GM10248 (cell line): ENCODE measurements around the gene C10orf143.

Source experiments
- CTCF ChIA-PET: fragments of 300-600 bp; sonication (Branson Sonifier 250); formaldehyde crosslinking; extraction: SDS; loops from one replicate; lab custom pipeline; 2021; ENCODE audit warnings: antibody characterized with exemption; lab: Yijun Ruan, JAX
- POLR2A ChIA-PET: fragments of 350-650 bp; sonication (Branson Sonifier 250); formaldehyde crosslinking; extraction: SDS; loops from one replicate; lab custom pipeline; 2020; ENCODE audit warnings: antibody characterized with exemption; lab: Yijun Ruan, JAX
- DNase-seq: peaks from one replicate; pipeline ENCODE4 v3.0.0; 2012; ENCODE audit errors: extremely low spot score
- CTCF ChIP-seq: IDR thresholded peaks from 2 replicates; pipeline ENCODE4 v1.5.1; 2012; ENCODE audit warnings: mild to moderate bottlenecking, low read depth; ENCODE audit errors: extremely low read depth, missing control alignments, control extremely low read depth

C10orf143 gene

DNA sequence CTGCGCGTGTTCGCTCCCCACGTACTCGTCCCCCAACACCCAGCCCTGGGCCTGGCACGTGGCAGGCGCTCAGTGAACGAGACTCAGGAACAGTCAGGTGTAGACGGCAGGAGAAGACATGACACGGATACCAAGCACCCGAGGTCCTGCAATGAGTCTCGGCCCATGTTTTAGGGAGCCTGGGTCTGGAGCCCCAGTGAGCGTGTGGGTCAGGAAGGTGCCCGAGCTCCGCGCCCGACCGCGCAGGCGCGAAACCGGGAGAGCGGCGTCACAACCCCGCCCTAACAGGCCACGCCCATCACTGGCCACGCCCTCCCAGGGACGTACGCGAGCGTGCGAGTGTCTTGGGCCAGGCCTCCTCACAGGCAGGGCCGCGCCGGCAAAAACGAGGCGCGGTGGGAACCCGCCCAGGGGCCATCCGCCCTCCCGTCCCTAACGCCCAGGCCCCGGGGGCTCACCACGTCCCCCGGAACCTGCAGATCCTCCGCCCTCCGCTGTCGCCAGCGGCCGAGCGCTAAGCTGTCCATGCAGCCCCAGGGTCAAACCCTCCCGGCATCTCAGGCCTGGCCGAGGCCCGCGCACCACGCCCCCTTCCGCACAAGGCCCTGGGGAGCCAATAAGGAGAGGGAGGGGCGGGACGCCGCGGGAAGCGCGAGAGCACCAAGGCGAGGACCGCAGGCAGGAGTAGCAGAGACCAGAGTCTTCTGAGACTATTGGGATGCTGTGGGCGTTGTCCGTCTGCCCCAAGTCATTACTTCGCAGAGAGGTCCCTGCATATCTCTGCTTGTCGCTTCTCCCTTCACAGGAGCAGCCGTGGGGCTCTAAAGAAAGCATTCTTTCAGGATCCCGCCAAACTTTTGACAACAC, at the start of gene C10orf143:
C10orf143 (minus strand) TSS at position 585 of the 867 bp plus-strand sequence; CDS start at position 527, 58 bp downstream.
- ChIA-PET CTCF (interaction anchor here (0.6 to 5.3 kb wide), 28 partner anchors 9 to 1789 kb away, joined by 3 to 51 read pairs (median 5); partner anchors contain the start of genes GLRX3 and PPP2R2D), POLR2A (interaction anchor here (1.1 to 2.3 kb wide), 2 partner anchors 26 to 1790 kb away, joined by 3 to 11 read pairs; partner anchors contain the start of gene GLRX3)
- TF ChIP-seq CTCF, result peak; percentile 3
- peak; percentile 95 for DNase-seq

- ChIA-PET CTCF (interaction anchor here (0.7 to 3.3 kb wide), 9 partner anchors 9 to 49 kb away, joined by 3 to 14 read pairs (median 3); partner anchors contain the start of gene C10orf143), POLR2A (no interaction called here)
- DNase-seq, result no peak
- TF ChIP-seq CTCF, result no peak
Observed at GRCh38 chr10:130159192-130159794, 48.7 kb upstream of the C10orf143 start.

GRCh38 chr10:130146042-130146441, 35.4 kb upstream of the C10orf143 start:
- no peak for DNase-seq
- no peak for TF ChIP-seq CTCF
- POLR2A ChIA-PET, result no interaction called here
- CTCF ChIA-PET, result interaction anchor here (1.1 to 1.8 kb wide), 5 partner anchors 9 to 36 kb away, joined by 3 to 8 read pairs (median 4); partner anchors contain the start of gene C10orf143

- ChIA-PET CTCF (interaction anchor here (1.4 to 1.9 kb wide), 3 partner anchors 14 to 31 kb away, joined by 3 to 12 read pairs (median 6); partner anchors contain the start of gene C10orf143), POLR2A (interaction anchor here (0.8 to 1.0 kb wide), 2 partner anchors 15 to 30 kb away, joined by 3 read pairs; no protein-coding TSS in a partner anchor)
- peak; percentile 61 for DNase-seq
- TF ChIP-seq CTCF, result no peak
Observed at GRCh38 chr10:130141878-130142277, 31.2 kb upstream of the C10orf143 start.

DNA sequence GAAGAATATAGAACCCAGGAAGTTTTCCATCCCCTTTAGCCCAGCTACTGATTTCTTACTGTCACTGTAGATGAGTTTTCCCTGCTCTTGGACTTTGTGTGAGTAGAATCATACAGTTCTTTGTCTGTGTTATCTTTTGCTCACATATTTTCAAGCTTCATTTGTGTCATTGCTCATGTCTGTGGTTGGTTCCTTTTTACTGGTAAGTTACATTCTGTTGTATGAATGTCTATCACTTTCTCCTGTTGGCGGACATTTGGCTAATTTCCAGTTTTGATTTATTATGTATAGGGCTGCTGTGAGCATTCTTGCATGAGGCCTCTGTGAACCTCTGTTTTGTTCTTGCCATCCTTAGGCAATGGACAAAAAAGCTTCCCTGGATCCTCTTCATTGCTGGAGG, 30.8 kb upstream of the C10orf143 start:
- DNase-seq, result no peak

More for the DNA sequence above, 30.8 kb upstream of the C10orf143 start:
- no peak for TF ChIP-seq CTCF
- ChIA-PET POLR2A (interaction anchor here (0.8 to 1.0 kb wide), 2 partner anchors 16 to 30 kb away, joined by 3 read pairs; no protein-coding TSS in a partner anchor), CTCF (interaction anchor here (1.4 to 1.9 kb wide), 3 partner anchors 13 to 31 kb away, joined by 3 to 12 read pairs (median 6); partner anchors contain the start of gene C10orf143)
